ENCODE results near the gene LGALS7. TPM values are rescaled to one million over a fixed set of nuclear protein-coding genes. Genes with fewer than 3 reads are reported as not detected.

LGALS7 gene
- total RNA-seq, 1 donor from 2014 or later: not detected

GRCh38 chr19:38727868-38728660, 45.3 kb downstream of the LGALS7 start:
- intact Hi-C loops (cut with micrococcal nuclease): no loop called here

GRCh38 chr19:38727306-38727867, 45.9 kb downstream of the LGALS7 start:
- intact Hi-C loops (cut with micrococcal nuclease): no loop called here

- intact Hi-C loops (cut with micrococcal nuclease): no loop called here
These were observed 46.5 kb downstream of the LGALS7 start for GRCh38 chr19:38726761-38727301.

GRCh38 chr19:38726284-38726673, 47.0 kb downstream of the LGALS7 start:
- intact Hi-C loops (cut with micrococcal nuclease): no loop called here

GRCh38 chr19:38725469-38726283, 47.6 kb downstream of the LGALS7 start:
- intact Hi-C loops (cut with micrococcal nuclease): no loop called here

- intact Hi-C loops (cut with micrococcal nuclease): no loop called here
These were observed 49.1 kb downstream of the LGALS7 start for GRCh38 chr19:38723990-38724854.

- intact Hi-C loops (cut with micrococcal nuclease): no loop called here
These were observed 49.7 kb downstream of the LGALS7 start for GRCh38 chr19:38723606-38723965.

GRCh38 chr19:38722947-38723605, 50.2 kb downstream of the LGALS7 start:
- intact Hi-C loops (cut with micrococcal nuclease): no loop called here

- intact Hi-C loops (cut with micrococcal nuclease): no loop called here
These were observed 51.1 kb downstream of the LGALS7 start for GRCh38 chr19:38721979-38722773.

- intact Hi-C loops (cut with micrococcal nuclease): no loop called here
These were observed 51.8 kb downstream of the LGALS7 start for GRCh38 chr19:38721496-38721895.

Other genes with a start within 250 kb of the LGALS7 start
- 283 and 284 TPM in 2 replicates for gene MAP4K1, start 155.6 kb downstream of the LGALS7 start, total RNA-seq
- 350 and 352 TPM in 2 replicates for gene EIF3K, start 154.3 kb downstream of the LGALS7 start, total RNA-seq
- gene ACTN4, start 125.9 kb downstream of the LGALS7 start, total RNA-seq: 425 TPM in 2 replicates
- gene CAPN12, start 29.0 kb downstream of the LGALS7 start, total RNA-seq: 4.4 and 5.3 TPM in 2 replicates
- gene LGALS7B, start 15.7 kb upstream of the LGALS7 start, total RNA-seq: not detected in 2 replicates
- gene LGALS4, start 39.4 kb upstream of the LGALS7 start, total RNA-seq: 1.7 and 2.0 TPM in 2 replicates
- gene ECH1, start 58.3 kb upstream of the LGALS7 start, total RNA-seq: 146 and 160 TPM in 2 replicates
- gene HNRNPL, start 76.5 kb upstream of the LGALS7 start, total RNA-seq: 572 and 574 TPM in 2 replicates
- gene RINL, start 104.8 kb upstream of the LGALS7 start, total RNA-seq: 59.5 and 65.6 TPM in 2 replicates
- gene SIRT2, start 126.1 kb upstream of the LGALS7 start, total RNA-seq: 42.2 and 42.5 TPM in 2 replicates
- gene NFKBIB, start 126.5 kb upstream of the LGALS7 start, total RNA-seq: 42.1 and 42.2 TPM in 2 replicates
- gene CCER2, start 138.7 kb upstream of the LGALS7 start, total RNA-seq: 1.6 TPM in 2 replicates
- 43.2 and 55.3 TPM in 2 replicates for gene SARS2, start 157.2 kb upstream of the LGALS7 start, total RNA-seq
- gene MRPS12, start 157.4 kb upstream of the LGALS7 start, total RNA-seq: 68.3 and 69.9 TPM in 2 replicates
- gene FBXO17, start 202.2 kb upstream of the LGALS7 start, total RNA-seq: not detected in 2 replicates